Tongue (tissue), 1 donor: ENCODE measurements around the gene ZNF491. TPM values are rescaled to one million over a fixed set of nuclear protein-coding genes. Genes with fewer than 3 reads are reported as not detected.

Source experiments
- total RNA-seq: library from RNA; depleted of rRNA; stranded (reverse); fragments of >200 nt; gene quantifications from one replicate; pipeline ENCODE4 v1.2.3, GENCODE V29; 2014

The ZNF491 gene
- total RNA-seq, 1 donor from 2014 or later, result 4.4 TPM

Other genes with a start within 250 kb of the ZNF491 start
- gene ELOF1, start 239.3 kb upstream of the ZNF491 start, total RNA-seq, result 9.4 TPM
- gene ACP5, start 220.9 kb upstream of the ZNF491 start, total RNA-seq, result 2.5 TPM
- 21.1 TPM for gene ZNF627, start 201.0 kb upstream of the ZNF491 start, total RNA-seq
- gene ZNF823, start 59.6 kb upstream of the ZNF491 start, total RNA-seq, result 8.5 TPM
- 16.2 TPM for gene ZNF441, start 31.5 kb upstream of the ZNF491 start, total RNA-seq
- gene ZNF440, start 15.8 kb downstream of the ZNF491 start, total RNA-seq, result 9.8 TPM
- gene ZNF439, start 50.2 kb downstream of the ZNF491 start, total RNA-seq, result 8.1 TPM
- gene ZNF69, start 89.3 kb downstream of the ZNF491 start, total RNA-seq, result 9.8 TPM
- gene ZNF700, start 126.6 kb downstream of the ZNF491 start, total RNA-seq, result 14.2 TPM
- 4.4 TPM for gene ZNF763, start 166.5 kb downstream of the ZNF491 start, total RNA-seq
- 11.9 TPM for gene ZNF433, start 237.2 kb downstream of the ZNF491 start, total RNA-seq